SK-N-SH treated with all-trans-retinoic acid at 6 μM for 48 hours (cell line): ENCODE data around the gene COL8A2.

ENCODE experiments used
- ARNTL ChIP-seq: fragments of 450-650 bp; formaldehyde crosslinking; IDR thresholded peaks from 2 replicates; pipeline ENCODE4 v1.5.0; 2020; ENCODE audit warnings: low read depth, mild to moderate bottlenecking, moderate library complexity, borderline replicate concordance
- CSDC2 ChIP-seq: fragments of 250-450 bp; sonication (Bioruptor Pico); IDR thresholded peaks from 2 replicates; pipeline ENCODE4 v1.5.0; 2020; ENCODE audit warnings: mild to moderate bottlenecking, moderate library complexity
- CSRNP3 ChIP-seq: fragments of 250-450 bp; sonication (Bioruptor Pico); IDR thresholded peaks from 2 replicates; pipeline ENCODE4 v1.5.1; 2021; ENCODE audit warnings: mild to moderate bottlenecking, moderate library complexity
- GLIS3 ChIP-seq: fragments of 250-450 bp; sonication (Bioruptor Pico); IDR thresholded peaks from 2 replicates; pipeline ENCODE4 v1.5.0; 2020; ENCODE audit warnings: mild to moderate bottlenecking, moderate library complexity
- ISL1 ChIP-seq: fragments of 250-450 bp; sonication (Bioruptor Pico); IDR thresholded peaks from 2 replicates; pipeline ENCODE4 v2.1.2; 2022; ENCODE audit warnings: mild to moderate bottlenecking, moderate library complexity
- PATZ1 ChIP-seq: fragments of 250-450 bp; sonication (Bioruptor Pico); IDR thresholded peaks from 2 replicates; pipeline ENCODE4 v1.8.0; 2020; ENCODE audit warnings: mild to moderate bottlenecking, moderate library complexity, borderline replicate concordance
- SNAI2 ChIP-seq: fragments of 250-450 bp; sonication (Bioruptor Pico); IDR thresholded peaks from 2 replicates; pipeline ENCODE4 v1.5.0; 2020; ENCODE audit warnings: mild to moderate bottlenecking, moderate library complexity
- TCF4 ChIP-seq: fragments of 250-450 bp; sonication (Bioruptor Pico); IDR thresholded peaks from 2 replicates; pipeline ENCODE4 v1.8.0; 2021; ENCODE audit warnings: mild to moderate bottlenecking, moderate library complexity, borderline replicate concordance
- ZC3H10 ChIP-seq: fragments of 250-450 bp; sonication (Bioruptor Pico); IDR thresholded peaks from 2 replicates; pipeline ENCODE4 v1.5.1; 2021; ENCODE audit warnings: mild to moderate bottlenecking, moderate library complexity
- ZFP3 ChIP-seq: fragments of 250-450 bp; sonication (Bioruptor Pico); IDR thresholded peaks from 2 replicates; pipeline ENCODE4 v1.5.0; 2020; ENCODE audit warnings: mild to moderate bottlenecking, moderate library complexity
- ZFP30 ChIP-seq: fragments of 450-650 bp; formaldehyde crosslinking; IDR thresholded peaks from 2 replicates; pipeline ENCODE4 v1.5.0; 2022; ENCODE audit warnings: mild to moderate bottlenecking, moderate library complexity
- ZNF70 ChIP-seq: fragments of 450-650 bp; formaldehyde crosslinking; IDR thresholded peaks from 2 replicates; pipeline ENCODE4 v1.5.0; 2020; ENCODE audit warnings: mild to moderate bottlenecking, moderate library complexity
- TF ChIP-seq, protein P1 (sequence below): fragments of 250-450 bp; sonication (Bioruptor Pico); IDR thresholded peaks from 2 replicates; pipeline ENCODE4 v1.8.0; 2021; ENCODE audit warnings: low read depth, mild to moderate bottlenecking, moderate library complexity, borderline replicate concordance

DNA sequence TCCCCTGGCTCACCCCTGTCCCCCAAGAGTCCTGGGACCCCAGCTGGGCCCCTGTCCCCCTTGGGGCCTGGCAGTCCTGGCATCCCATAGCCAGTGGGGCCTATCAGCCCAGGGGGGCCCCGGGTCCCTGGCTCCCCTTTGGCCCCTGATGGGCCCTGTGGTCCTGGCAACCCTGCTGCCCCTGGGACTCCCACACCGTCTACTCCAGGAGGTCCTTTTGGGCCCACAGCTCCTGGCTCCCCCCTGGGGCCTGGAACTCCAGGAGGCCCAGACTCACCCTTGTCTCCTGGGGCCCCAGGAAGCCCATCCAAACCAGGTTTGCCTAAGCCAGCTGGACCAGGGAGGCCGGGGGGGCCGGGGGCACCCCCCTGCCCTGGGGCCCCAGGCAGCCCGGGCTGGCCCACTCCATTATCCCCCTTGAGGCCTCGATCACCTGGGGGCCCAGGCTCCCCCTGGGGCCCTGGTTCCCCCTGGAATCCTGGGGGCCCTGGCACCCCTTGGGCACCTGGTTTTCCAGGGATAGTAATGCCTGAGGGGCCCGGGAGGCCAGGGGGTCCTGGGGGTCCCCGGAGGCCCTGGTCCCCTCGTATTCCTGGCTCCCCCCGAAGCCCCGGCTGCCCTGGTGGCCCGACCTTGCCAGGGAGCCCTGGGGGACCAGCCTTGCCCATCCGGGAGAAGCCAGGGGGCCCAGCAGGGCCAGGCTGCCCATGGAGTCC lies 26.2 kb downstream of the COL8A2 start:
- TF ChIP-seq ZFP3 (CRISPR knock-in tag) (no peak), CSDC2 (no peak), TCF4 (no peak), PATZ1 (CRISPR knock-in tag) (no peak), ISL1 (no peak), ARNTL (no peak), SNAI2 (no peak), ZNF70 (no peak), CSRNP3 (CRISPR knock-in tag) (no peak), GLIS3 (CRISPR knock-in tag) (no peak), ZC3H10 (CRISPR knock-in tag) (no peak), ZFP30 (no peak)
- TF ChIP-seq, protein P1, sequence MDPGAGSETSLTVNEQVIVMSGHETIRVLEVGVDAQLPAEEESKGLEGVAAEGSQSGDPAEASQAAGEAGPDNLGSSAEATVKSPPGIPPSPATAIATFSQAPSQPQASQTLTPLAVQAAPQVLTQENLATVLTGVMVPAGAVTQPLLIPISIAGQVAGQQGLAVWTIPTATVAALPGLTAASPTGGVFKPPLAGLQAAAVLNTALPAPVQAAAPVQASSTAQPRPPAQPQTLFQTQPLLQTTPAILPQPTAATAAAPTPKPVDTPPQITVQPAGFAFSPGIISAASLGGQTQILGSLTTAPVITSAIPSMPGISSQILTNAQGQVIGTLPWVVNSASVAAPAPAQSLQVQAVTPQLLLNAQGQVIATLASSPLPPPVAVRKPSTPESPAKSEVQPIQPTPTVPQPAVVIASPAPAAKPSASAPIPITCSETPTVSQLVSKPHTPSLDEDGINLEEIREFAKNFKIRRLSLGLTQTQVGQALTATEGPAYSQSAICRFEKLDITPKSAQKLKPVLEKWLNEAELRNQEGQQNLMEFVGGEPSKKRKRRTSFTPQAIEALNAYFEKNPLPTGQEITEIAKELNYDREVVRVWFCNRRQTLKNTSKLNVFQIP (CRISPR knock-in tag): no peak
